Lower lobe of right lung (tissue), 2 donors: ENCODE results near the gene ZNF516. TPM values are rescaled to one million over a fixed set of nuclear protein-coding genes. Genes with fewer than 3 reads are reported as not detected.
A peak's percentile ranks its signal among the peaks of the same experiment; 100 is the strongest.

Experiments used
- ATAC-seq, 2 donors: fragments of 200-7000 bp; cut with Tn5 transposase; one replicate each; pipeline ENCODE4 v1.9.1; 2020 to 2022; ENCODE audit warnings: mild to moderate bottlenecking in 2 of 2, moderate library complexity in 2 of 2
- DNase-seq: peaks from one replicate; pipeline ENCODE4 v3.0.0-alpha.2; 2020
- H3K27ac ChIP-seq: fragments of 200-600 bp; one replicate; pipeline ENCODE4 v1.8.0; 2022
- H3K27me3 ChIP-seq: fragments of 200-600 bp; one replicate; pipeline ENCODE4 v1.8.0; 2022; ENCODE audit warnings: low read depth
- H3K36me3 ChIP-seq: fragments of 200-600 bp; one replicate; pipeline ENCODE4 v1.8.0; 2022; ENCODE audit warnings: mild to moderate bottlenecking
- H3K4me1 ChIP-seq: fragments of 200-600 bp; one replicate; pipeline ENCODE4 v1.8.0; 2022
- H3K4me3 ChIP-seq: fragments of 200-600 bp; one replicate; pipeline ENCODE4 v1.8.0; 2022; ENCODE audit warnings: mild to moderate bottlenecking
- H3K9me3 ChIP-seq: fragments of 200-600 bp; one replicate; pipeline ENCODE4 v1.8.0; 2022
- CTCF ChIP-seq: fragments of 200-600 bp; IDR thresholded peaks from one replicate; pipeline ENCODE4 v1.8.0; 2022; ENCODE audit warnings: antibody characterized with exemption, mild to moderate bottlenecking
- intact Hi-C: fragments of 100-400 bp; cut with DNase I; formaldehyde crosslinking; loops from one replicate; pipeline ENCODE4 v1.11.0; 2022
- total RNA-seq: library from RNA; stranded (reverse); fragmentation: NEBNext Ultra II Directional; extraction: Animal tissue kit (Norgen Biotek cat#: 25700); gene quantifications from one replicate; pipeline ENCODE4 v1.2.1, GENCODE V29; 2021
- donor health status: DM: no; HTN: yes; CAD: no; lungs with severe emphysema.

Gene ZNF516
- total RNA-seq, 1 donor from 2014 or later = 28.8 TPM

GRCh38 chr18:76496194-76496890 is 1.3 kb upstream of the ZNF516 start:
- H3K27me3 ChIP-seq = no peaks in the 10 kb centered on the region
- peak; percentile 13 to 26 for ATAC-seq
- H3K9me3 ChIP-seq = no peaks in the 10 kb centered on the region
- peak overlapping the region; percentile 74 for H3K4me3 ChIP-seq
- peak overlapping the region; percentile 84 for H3K27ac ChIP-seq
- DNase-seq = peak; percentile 88
- no peaks in the 10 kb centered on the region for H3K36me3 ChIP-seq
- intact Hi-C loops = no loop called here
- no peak for TF ChIP-seq CTCF
- H3K4me1 ChIP-seq = peaks cover 9% of the 10 kb centered on the region

DNA sequence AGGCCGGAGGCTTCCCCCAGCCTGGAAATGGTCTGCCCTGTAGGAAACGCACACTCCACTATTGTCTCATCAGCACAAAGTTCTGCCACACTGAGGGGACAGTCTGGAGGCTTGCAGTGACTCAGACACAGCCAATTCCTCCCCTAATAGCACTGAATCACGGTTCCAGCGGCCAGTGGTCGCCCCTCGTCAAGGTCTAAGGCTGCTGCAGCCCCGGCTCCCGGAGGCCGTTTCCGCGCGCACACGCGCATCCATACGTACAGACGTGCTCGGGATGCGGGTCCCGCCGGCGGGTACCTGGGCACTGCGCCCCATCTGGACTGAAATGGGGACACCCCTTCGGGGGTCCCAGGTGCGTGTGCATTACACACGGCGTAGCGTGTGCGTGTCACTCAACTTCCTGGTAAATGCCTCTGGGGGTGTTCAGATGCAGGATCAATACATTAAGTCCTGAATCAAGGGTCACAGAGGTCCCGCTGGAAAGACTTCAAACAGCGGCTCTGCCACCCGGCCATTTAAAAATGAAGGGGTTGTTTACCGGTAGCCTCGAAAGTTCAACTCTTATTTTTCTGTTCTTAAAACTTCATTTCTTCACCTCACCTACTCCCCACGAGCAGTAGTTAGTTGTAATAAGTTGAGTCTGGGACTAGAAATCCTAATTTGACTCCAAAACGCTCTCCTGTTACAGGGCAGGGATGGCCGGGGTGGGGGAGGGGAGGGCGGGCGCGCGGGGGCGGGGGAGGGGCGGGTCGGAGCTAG is 572 bp upstream of the ZNF516 start:
- no peak for DNase-seq
- Histone ChIP-seq H3K9me3 (no peaks in the 10 kb centered on the region), H3K27ac (peak overlapping the region; percentile 84)

GRCh38 chr18:76494231-76495005 is 624 bp downstream of the ZNF516 start:
- Histone ChIP-seq H3K9me3 (no peaks in the 10 kb centered on the region), H3K4me1 (peaks cover 20% of the 10 kb centered on the region), H3K4me3 (peak overlapping the region; percentile 85), H3K27me3 (no peaks in the 10 kb centered on the region), H3K36me3 (no peaks in the 10 kb centered on the region), H3K27ac (peak overlapping the region; percentile 66)
- DNase-seq (no peak), ATAC-seq (no peak)
- no peak for TF ChIP-seq CTCF
- intact Hi-C loops = no loop called here

More for the DNA sequence above, 572 bp upstream of the ZNF516 start:
- Histone ChIP-seq H3K4me3 (peak overlapping the region; percentile 74), H3K4me1 (peaks cover 9% of the 10 kb centered on the region), H3K27me3 (no peaks in the 10 kb centered on the region), H3K36me3 (no peaks in the 10 kb centered on the region)
- intact Hi-C loops = no loop called here
- TF ChIP-seq CTCF = no peak
- ATAC-seq = peak in 1 of 2 donors; percentile 12

DNA sequence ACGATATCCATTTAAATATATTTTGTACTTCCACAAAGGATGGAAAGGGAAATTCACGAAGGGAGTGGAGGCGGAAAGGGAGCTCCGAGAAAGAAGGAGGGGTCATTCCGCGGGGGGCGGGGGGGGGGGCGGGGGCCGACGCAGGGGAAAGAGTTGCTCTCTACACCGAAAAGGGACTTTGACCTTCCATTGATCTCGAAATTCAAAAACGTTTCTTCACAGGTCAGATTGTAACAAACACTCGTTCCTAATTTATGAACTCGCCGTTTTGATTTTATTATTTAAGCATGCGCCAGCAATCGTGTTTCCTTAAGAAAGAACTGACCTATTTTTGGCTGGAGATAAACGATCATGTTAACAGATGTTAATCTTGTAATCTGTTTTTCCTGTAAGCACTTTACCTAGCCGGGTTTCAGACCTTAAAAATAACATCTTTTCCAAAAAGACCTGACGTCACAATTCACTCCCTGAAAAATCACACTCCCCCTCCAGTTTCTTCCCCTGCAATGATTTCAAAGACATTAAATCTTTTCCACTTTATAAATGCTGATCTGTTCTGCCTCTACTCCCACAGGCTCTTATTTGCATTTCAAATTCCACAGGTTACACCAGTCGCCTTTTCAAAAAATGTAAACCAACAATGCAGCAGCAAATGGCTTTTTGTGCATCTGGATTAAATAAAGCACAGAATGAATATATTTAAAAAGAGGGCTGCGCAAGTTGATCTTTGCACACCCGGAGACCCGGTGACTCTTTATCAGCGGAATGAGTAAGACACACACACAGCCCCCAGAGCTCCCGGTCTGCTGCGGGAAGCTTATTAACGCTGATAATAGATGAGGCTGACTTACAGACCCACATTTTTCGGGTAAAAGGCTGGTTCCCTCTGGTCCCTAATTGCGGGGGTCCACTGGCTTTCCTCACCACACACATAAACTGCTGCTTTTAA is 1.6 kb downstream of the ZNF516 start:
- TF ChIP-seq CTCF = no peak
- DNase-seq (no peak), ATAC-seq (peak in 1 of 2 donors; percentile 32)
- Histone ChIP-seq H3K9me3 (no peaks in the 10 kb centered on the region), H3K4me1 (peaks cover 29% of the 10 kb centered on the region), H3K36me3 (no peaks in the 10 kb centered on the region), H3K27ac (peak overlapping the region; percentile 66), H3K4me3 (peak overlapping the region; percentile 85), H3K27me3 (no peaks in the 10 kb centered on the region)
- intact Hi-C loops = no loop called here
